Activated T-cell treated with anti-CD3 and anti-CD28 coated beads, Interleukin-2, amount 50 U/mL, for 4 hours (primary cell): Measurements from ENCODE around the gene ANGPTL8. TPM values are rescaled to one million over a fixed set of nuclear protein-coding genes. Genes with fewer than 3 reads are reported as not detected.
A peak's percentile ranks its signal among the peaks of the same experiment; 100 is the strongest.

Experiments used
- ATAC-seq, 2 donors: fragments of 200-7000 bp; cut with Tn5 transposase; one replicate each; pipeline ENCODE4 v1.10.0; 2021
- DNase-seq: peaks from one replicate; pipeline ENCODE4 v3.0.0-alpha.2; 2020
- H3K27me3 Mint-ChIP-seq: one replicate; pipeline ENCODE4 v1.8.0; 2021; ENCODE audit warnings: low read depth, mixed read lengths
- H3K36me3 Mint-ChIP-seq: one replicate; pipeline ENCODE4 v1.8.0; 2022; ENCODE audit warnings: mixed read lengths; ENCODE audit not compliant: insufficient read depth
- H3K4me1 Mint-ChIP-seq: one replicate; pipeline ENCODE4 v1.8.0; 2021; ENCODE audit warnings: low read depth, mixed read lengths
- H3K4me3 Mint-ChIP-seq: one replicate; pipeline ENCODE4 v1.8.0; 2021; ENCODE audit warnings: mild to moderate bottlenecking, moderate library complexity, mixed read lengths
- H3K9me3 Mint-ChIP-seq: one replicate; pipeline ENCODE4 v1.8.0; 2021; ENCODE audit warnings: mixed read lengths
- total RNA-seq, 3 donors: library from RNA; stranded (reverse); gene quantifications; one replicate each; pipeline ENCODE4 v1.2.1, GENCODE V29; 2021

Gene ANGPTL8
- total RNA-seq, 3 donors from 2014 or later: not detected

GRCh38 chr19:11199517-11199916 is 39.9 kb upstream of the ANGPTL8 start:
- Mint-ChIP-seq H3K9me3 (no peaks in the 10 kb centered on the region), H3K4me3 (no peak overlapping the region), H3K27me3 (peaks cover 14% of the 10 kb centered on the region), H3K4me1 (peaks cover 13% of the 10 kb centered on the region), H3K36me3 (no peaks in the 10 kb centered on the region)
- ATAC-seq: no peak
- DNase-seq: no peak

- DNase-seq: no peak
- ATAC-seq: no peak
- Mint-ChIP-seq H3K9me3 (no peaks in the 10 kb centered on the region), H3K36me3 (no peaks in the 10 kb centered on the region), H3K4me3 (no peak overlapping the region), H3K4me1 (peaks cover 13% of the 10 kb centered on the region), H3K27me3 (peaks cover 14% of the 10 kb centered on the region)
Measured at GRCh38 chr19:11200015-11200574, 39.3 kb upstream of the ANGPTL8 start.

- no peaks in the 10 kb centered on the region for H3K9me3 Mint-ChIP-seq
- no peak overlapping the region for H3K4me3 Mint-ChIP-seq
- ATAC-seq (no peak), DNase-seq (no peak)
- H3K4me1 Mint-ChIP-seq: peaks cover 9% of the 10 kb centered on the region
- H3K36me3 Mint-ChIP-seq: no peaks in the 10 kb centered on the region
- peaks cover 9% of the 10 kb centered on the region for H3K27me3 Mint-ChIP-seq
Measured at GRCh38 chr19:11200931-11201330, 38.5 kb upstream of the ANGPTL8 start.

GRCh38 chr19:11201791-11202190 is 37.6 kb upstream of the ANGPTL8 start:
- Mint-ChIP-seq H3K27me3 (peaks cover 3% of the 10 kb centered on the region), H3K4me3 (no peak overlapping the region), H3K9me3 (no peaks in the 10 kb centered on the region), H3K4me1 (peaks cover 4% of the 10 kb centered on the region), H3K36me3 (no peaks in the 10 kb centered on the region)
- DNase-seq (no peak), ATAC-seq (no peak)

GRCh38 chr19:11202488-11203193 is 36.8 kb upstream of the ANGPTL8 start:
- ATAC-seq: no peak
- DNase-seq: no peak

GRCh38 chr19:11203194-11204075 is 36.0 kb upstream of the ANGPTL8 start:
- Mint-ChIP-seq H3K36me3 (no peaks in the 10 kb centered on the region), H3K9me3 (no peaks in the 10 kb centered on the region), H3K27me3 (peaks cover 3% of the 10 kb centered on the region), H3K4me3 (no peak overlapping the region), H3K4me1 (no peaks in the 10 kb centered on the region)
- DNase-seq (peak; percentile 30), ATAC-seq (peak; percentile 63 to 73)

More at GRCh38 chr19:11202488-11203193, 36.8 kb upstream of the ANGPTL8 start:
- H3K4me3 Mint-ChIP-seq: no peak overlapping the region
- no peaks in the 10 kb centered on the region for H3K9me3 Mint-ChIP-seq
- H3K4me1 Mint-ChIP-seq: peaks cover 2% of the 10 kb centered on the region
- peaks cover 3% of the 10 kb centered on the region for H3K27me3 Mint-ChIP-seq
- no peaks in the 10 kb centered on the region for H3K36me3 Mint-ChIP-seq

GRCh38 chr19:11204076-11204602 is 35.3 kb upstream of the ANGPTL8 start:
- Mint-ChIP-seq H3K27me3 (peaks cover 4% of the 10 kb centered on the region), H3K36me3 (no peaks in the 10 kb centered on the region), H3K9me3 (no peaks in the 10 kb centered on the region), H3K4me1 (no peaks in the 10 kb centered on the region), H3K4me3 (no peak overlapping the region)
- DNase-seq (no peak), ATAC-seq (no peak)

- ATAC-seq: no peak
- Mint-ChIP-seq H3K27me3 (peaks cover 2% of the 10 kb centered on the region), H3K36me3 (no peaks in the 10 kb centered on the region), H3K9me3 (no peaks in the 10 kb centered on the region), H3K4me1 (no peaks in the 10 kb centered on the region), H3K4me3 (no peak overlapping the region)
- DNase-seq: no peak
Measured at GRCh38 chr19:11204943-11205349, 34.5 kb upstream of the ANGPTL8 start.

GRCh38 chr19:11205939-11206570 is 33.4 kb upstream of the ANGPTL8 start:
- Mint-ChIP-seq H3K4me3 (no peak overlapping the region), H3K36me3 (no peaks in the 10 kb centered on the region), H3K27me3 (peaks cover 2% of the 10 kb centered on the region), H3K4me1 (no peaks in the 10 kb centered on the region), H3K9me3 (no peaks in the 10 kb centered on the region)
- no peak for DNase-seq
- ATAC-seq: no peak

- no peak overlapping the region for H3K4me3 Mint-ChIP-seq
- DNase-seq (no peak), ATAC-seq (no peak)
- no peaks in the 10 kb centered on the region for H3K36me3 Mint-ChIP-seq
- H3K4me1 Mint-ChIP-seq: no peaks in the 10 kb centered on the region
- H3K27me3 Mint-ChIP-seq: peaks cover 2% of the 10 kb centered on the region
- no peaks in the 10 kb centered on the region for H3K9me3 Mint-ChIP-seq
Measured at GRCh38 chr19:11208561-11209471, 30.6 kb upstream of the ANGPTL8 start.

GRCh38 chr19:11209839-11210655 is 29.4 kb upstream of the ANGPTL8 start:
- ATAC-seq (no peak), DNase-seq (no peak)
- Mint-ChIP-seq H3K36me3 (no peaks in the 10 kb centered on the region), H3K9me3 (no peaks in the 10 kb centered on the region), H3K27me3 (peaks cover 2% of the 10 kb centered on the region), H3K4me1 (no peaks in the 10 kb centered on the region), H3K4me3 (no peak overlapping the region)

GRCh38 chr19:11210656-11210928 is 28.8 kb upstream of the ANGPTL8 start:
- no peaks in the 10 kb centered on the region for H3K4me1 Mint-ChIP-seq
- ATAC-seq (no peak), DNase-seq (no peak)
- no peaks in the 10 kb centered on the region for H3K9me3 Mint-ChIP-seq
- H3K36me3 Mint-ChIP-seq: no peaks in the 10 kb centered on the region
- H3K4me3 Mint-ChIP-seq: no peak overlapping the region
- H3K27me3 Mint-ChIP-seq: peaks cover 6% of the 10 kb centered on the region

GRCh38 chr19:11214387-11214786 is 25.0 kb upstream of the ANGPTL8 start:
- DNase-seq (no peak), ATAC-seq (no peak)
- Mint-ChIP-seq H3K4me3 (no peak overlapping the region), H3K9me3 (no peaks in the 10 kb centered on the region), H3K27me3 (peaks cover 4% of the 10 kb centered on the region), H3K36me3 (no peaks in the 10 kb centered on the region), H3K4me1 (no peaks in the 10 kb centered on the region)
